HL-60 (cell line): ENCODE data around the gene SF3B2.

Experiments used
- DNase-seq, 2 experiments: peaks; one replicate each; pipeline ENCODE4 v3.0.0-alpha.2; 2010 to 2020; ENCODE audit warnings: low read depth in 1 of 2, low spot score in 1 of 2
- H3K27ac ChIP-seq: fragments of 250-450 bp; sonication (Bioruptor Pico); replicated peaks from 2 replicates; pipeline ENCODE4 v1.5.1; 2020; ENCODE audit warnings: mild to moderate bottlenecking, moderate library complexity
- H3K27me3 ChIP-seq: fragments of 250-450 bp; sonication (Bioruptor Pico); 2 replicates; pipeline ENCODE4 v1.5.1; 2021; ENCODE audit warnings: mild to moderate bottlenecking, moderate library complexity; ENCODE audit not compliant: insufficient read depth, poor library complexity, severe bottlenecking
- H3K4me3 ChIP-seq: replicated peaks from 2 replicates; pipeline ENCODE4 v1.5.1; 2011; ENCODE audit warnings: mild to moderate bottlenecking, control low read depth, low read length; ENCODE audit not compliant: insufficient read depth
- GABPA ChIP-seq: IDR thresholded peaks from 2 replicates; pipeline ENCODE4 v1.6.1; 2012; ENCODE audit warnings: low read depth
- POLR2AphosphoS5 ChIP-seq: IDR thresholded peaks from 2 replicates; pipeline ENCODE4 v1.6.1; 2012; ENCODE audit warnings: low read depth
- SPI1 ChIP-seq: IDR thresholded peaks from 2 replicates; pipeline ENCODE4 v1.6.1; 2012; ENCODE audit warnings: low read depth, mild to moderate bottlenecking, borderline replicate concordance
- TF ChIP-seq, protein P1 (sequence below): IDR thresholded peaks from 2 replicates; pipeline ENCODE4 v1.6.1; 2012; ENCODE audit warnings: low read depth; ENCODE audit not compliant: insufficient replicate concordance
- TF ChIP-seq, protein P2 (sequence below): IDR thresholded peaks from one replicate; pipeline ENCODE4 v1.5.1; 2011; ENCODE audit warnings: low read length, control low read depth, inconsistent platforms; ENCODE audit not compliant: insufficient read depth

The SF3B2 gene

DNA sequence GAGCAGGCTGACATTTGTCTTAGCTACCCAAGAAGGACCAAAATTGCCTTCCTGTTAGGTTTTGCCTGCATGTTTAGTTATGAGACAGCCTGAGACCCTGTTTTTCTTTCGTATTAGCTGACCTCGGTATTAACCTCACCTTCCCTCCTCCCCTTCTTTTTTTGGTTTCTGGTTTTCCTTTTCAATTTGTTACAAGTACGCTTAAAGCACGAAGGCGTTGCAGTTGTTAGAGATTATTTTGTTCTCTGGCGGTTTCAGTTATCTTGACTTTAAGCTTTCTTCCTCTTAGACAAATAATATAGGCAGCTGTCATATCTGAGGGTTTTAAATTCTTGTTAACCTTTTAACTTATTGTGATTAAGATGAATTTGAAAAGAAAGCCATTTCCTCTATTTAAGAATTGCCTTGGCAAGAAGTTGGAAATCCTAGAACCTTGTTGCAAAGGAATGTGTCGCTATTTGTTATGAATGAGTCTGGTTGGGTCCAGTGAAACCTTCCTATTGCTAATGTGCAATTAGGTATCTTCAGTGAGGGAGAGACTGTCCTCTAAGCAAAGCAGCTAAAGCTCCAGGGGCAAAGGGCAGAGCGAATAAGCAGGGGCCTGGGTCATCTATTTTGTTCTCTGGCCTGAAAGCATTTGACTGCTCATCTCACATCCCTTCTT lies 63.6 kb downstream of the SF3B2 start:
- no peak overlapping the region for H3K4me3 ChIP-seq

DNA sequence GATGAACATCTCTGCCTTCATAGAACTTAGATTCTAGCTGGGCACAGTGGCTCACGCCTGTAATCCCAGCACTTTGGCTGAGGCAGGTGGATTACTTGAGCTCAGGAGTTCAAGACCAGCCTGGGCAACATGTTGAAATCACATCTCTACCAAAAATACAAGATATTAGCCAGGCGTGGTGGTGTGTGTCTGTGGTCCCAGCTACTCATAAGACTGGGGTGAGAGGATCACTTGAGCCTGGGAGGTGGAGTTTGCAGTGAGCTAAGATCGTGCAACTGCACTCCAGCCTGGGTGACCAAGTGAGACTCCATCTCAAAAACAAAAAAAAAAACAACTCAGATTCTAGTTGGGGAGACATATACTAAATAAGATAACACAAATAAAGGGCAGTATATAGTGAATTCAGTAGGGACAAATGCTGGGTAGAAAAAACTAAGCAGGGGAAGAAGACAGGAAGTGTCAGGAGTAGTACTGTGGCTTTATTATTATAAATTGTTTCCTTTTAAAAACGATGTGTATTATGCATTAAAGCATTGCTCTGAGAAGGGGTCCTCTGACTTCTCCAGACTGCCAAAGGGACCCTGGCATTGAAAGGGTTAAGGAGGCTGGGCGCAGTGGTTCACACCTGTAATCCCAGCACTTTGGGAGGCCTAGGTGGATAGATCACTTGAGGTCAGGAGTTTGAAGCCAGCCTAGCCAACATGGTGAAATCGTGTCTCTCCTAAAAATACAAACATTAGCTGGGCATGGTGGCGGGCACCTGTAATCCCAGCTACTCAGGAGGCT lies 64.6 kb downstream of the SF3B2 start:
- no peak for DNase-seq
- H3K4me3 ChIP-seq = no peak overlapping the region
- no peak for TF ChIP-seq POLR2AphosphoS5
- TF ChIP-seq, protein P1, sequence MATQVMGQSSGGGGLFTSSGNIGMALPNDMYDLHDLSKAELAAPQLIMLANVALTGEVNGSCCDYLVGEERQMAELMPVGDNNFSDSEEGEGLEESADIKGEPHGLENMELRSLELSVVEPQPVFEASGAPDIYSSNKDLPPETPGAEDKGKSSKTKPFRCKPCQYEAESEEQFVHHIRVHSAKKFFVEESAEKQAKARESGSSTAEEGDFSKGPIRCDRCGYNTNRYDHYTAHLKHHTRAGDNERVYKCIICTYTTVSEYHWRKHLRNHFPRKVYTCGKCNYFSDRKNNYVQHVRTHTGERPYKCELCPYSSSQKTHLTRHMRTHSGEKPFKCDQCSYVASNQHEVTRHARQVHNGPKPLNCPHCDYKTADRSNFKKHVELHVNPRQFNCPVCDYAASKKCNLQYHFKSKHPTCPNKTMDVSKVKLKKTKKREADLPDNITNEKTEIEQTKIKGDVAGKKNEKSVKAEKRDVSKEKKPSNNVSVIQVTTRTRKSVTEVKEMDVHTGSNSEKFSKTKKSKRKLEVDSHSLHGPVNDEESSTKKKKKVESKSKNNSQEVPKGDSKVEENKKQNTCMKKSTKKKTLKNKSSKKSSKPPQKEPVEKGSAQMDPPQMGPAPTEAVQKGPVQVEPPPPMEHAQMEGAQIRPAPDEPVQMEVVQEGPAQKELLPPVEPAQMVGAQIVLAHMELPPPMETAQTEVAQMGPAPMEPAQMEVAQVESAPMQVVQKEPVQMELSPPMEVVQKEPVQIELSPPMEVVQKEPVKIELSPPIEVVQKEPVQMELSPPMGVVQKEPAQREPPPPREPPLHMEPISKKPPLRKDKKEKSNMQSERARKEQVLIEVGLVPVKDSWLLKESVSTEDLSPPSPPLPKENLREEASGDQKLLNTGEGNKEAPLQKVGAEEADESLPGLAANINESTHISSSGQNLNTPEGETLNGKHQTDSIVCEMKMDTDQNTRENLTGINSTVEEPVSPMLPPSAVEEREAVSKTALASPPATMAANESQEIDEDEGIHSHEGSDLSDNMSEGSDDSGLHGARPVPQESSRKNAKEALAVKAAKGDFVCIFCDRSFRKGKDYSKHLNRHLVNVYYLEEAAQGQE = no peak
- no peak for TF ChIP-seq SPI1
- no peaks in the 10 kb centered on the region for H3K27me3 ChIP-seq
- H3K27ac ChIP-seq = no peak overlapping the region

More for the DNA sequence above, 63.6 kb downstream of the SF3B2 start:
- DNase-seq = no peak
- TF ChIP-seq POLR2AphosphoS5 = no peak
- TF ChIP-seq, protein P2, sequence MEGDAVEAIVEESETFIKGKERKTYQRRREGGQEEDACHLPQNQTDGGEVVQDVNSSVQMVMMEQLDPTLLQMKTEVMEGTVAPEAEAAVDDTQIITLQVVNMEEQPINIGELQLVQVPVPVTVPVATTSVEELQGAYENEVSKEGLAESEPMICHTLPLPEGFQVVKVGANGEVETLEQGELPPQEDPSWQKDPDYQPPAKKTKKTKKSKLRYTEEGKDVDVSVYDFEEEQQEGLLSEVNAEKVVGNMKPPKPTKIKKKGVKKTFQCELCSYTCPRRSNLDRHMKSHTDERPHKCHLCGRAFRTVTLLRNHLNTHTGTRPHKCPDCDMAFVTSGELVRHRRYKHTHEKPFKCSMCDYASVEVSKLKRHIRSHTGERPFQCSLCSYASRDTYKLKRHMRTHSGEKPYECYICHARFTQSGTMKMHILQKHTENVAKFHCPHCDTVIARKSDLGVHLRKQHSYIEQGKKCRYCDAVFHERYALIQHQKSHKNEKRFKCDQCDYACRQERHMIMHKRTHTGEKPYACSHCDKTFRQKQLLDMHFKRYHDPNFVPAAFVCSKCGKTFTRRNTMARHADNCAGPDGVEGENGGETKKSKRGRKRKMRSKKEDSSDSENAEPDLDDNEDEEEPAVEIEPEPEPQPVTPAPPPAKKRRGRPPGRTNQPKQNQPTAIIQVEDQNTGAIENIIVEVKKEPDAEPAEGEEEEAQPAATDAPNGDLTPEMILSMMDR = no peak
- no peak for TF ChIP-seq SPI1
- TF ChIP-seq GABPA = no peak
- TF ChIP-seq, protein P1 = no peak
- H3K27ac ChIP-seq = no peak overlapping the region
- no peaks in the 10 kb centered on the region for H3K27me3 ChIP-seq

DNA sequence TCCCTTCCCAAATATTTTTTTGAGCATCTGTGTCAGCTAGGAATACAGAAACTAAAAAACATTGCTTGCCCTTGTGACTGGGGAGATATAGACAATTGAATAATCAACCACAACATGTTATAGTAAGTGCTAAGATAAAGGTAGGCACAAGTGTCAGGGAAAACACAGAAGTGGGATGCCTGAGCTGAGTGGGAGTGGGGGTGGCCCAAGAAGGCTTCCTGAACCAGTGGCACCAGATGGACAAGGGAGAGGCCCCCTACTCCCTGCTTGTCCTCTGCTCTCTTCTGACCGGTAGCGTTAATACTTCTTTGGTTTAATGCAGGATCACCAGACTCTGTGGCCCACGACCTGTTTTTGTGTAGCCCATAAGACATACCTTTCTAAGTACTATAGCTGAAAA lies 66.7 kb downstream of the SF3B2 start:
- Histone ChIP-seq H3K27me3 (no peaks in the 10 kb centered on the region), H3K27ac (no peak overlapping the region), H3K4me3 (no peak overlapping the region)
- TF ChIP-seq GABPA = no peak
- no peak for TF ChIP-seq SPI1
- TF ChIP-seq POLR2AphosphoS5 = no peak
- TF ChIP-seq, protein P1 = no peak
- TF ChIP-seq, protein P2 = no peak
- no peak for DNase-seq
